GM20431 (cell line): Measurements from ENCODE around the gene RGMA.

Experiments
- in situ Hi-C: fragments of 300-500 bp; cut with MseI, MboI; formaldehyde crosslinking; loops from one replicate; pipeline ENCODE4 v1.15.0; 2020; ENCODE audit warnings: low sequenced_read_pairs; ENCODE audit not compliant: unreplicated experiment

Gene RGMA

DNA sequence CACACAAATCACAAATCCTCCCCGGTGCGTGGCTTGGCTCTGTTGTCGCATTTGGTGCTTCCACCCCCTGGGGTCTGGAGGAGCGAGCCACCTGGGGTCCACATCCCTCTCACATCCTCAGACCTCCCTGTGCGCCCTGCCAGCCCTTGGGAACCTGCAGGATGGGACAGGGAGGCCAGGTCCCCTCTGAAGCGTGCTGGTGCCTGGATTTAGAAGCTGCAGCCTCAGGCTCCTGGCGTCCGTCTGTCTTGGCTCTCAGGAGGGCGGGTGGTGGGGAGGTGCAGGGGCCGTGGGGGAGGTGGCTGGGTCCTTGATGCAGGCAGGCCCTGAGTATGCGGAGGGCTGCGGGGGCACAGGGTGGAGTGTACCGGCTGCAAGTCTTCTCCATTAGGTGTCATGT, 38.4 kb downstream of the RGMA start:
- in situ Hi-C loops, result no loop called here

DNA sequence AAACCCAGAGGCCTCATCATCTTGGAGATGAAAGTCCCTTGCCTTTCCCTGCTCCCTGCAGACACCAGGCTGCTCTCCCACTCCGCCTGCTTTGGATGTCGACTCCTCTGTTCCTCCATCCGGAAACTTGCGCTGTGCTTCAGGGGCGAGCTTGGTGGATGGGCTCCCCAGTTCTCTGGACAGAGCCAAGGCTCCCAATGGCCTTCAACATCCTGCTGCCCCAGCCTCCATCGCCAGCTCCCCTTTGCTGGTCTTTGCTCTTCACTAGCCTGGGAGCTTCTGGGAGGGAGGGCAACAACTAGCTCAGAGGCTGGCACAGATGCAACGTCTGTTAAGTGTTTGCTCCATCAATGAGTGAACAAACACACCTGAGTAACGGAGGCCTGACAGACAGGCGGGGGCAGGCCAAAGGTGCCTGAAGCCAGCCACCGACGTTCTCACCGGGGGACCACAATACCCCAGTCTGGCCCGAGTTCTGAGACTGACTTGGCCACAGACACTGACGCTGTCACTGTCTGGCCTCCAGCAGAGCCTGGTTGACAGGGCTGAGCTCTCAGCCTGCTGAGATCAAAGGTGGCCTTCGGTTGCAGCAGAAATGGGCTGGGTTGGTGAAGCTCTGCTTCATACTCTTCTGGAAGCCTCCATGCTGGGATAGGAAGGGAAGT, 39.0 kb downstream of the RGMA start:
- in situ Hi-C loops, result loop anchor here (25.0 kb wide), 1 partner anchor 1062 kb away; no protein-coding TSS in a partner anchor

DNA sequence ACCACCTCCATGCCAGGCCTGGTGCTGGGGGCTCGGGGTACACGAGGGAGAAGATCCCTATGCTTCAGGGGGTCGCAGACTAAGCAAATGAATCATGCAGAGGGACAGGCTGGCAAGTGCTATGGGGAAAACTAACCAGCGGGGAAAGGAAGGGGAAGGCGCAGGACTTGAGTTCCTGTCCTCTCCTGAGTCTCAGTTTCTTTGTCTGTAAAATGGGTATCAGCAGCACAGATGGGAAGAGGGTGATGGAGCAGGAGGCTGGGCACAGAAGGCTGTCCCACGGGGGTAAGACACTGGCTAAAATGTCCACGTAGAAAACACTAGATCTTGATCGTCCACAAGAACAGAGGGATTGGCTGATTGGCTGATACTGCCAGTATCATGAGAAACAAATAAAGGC, 39.8 kb downstream of the RGMA start:
- in situ Hi-C loops, result loop anchor here (25.0 kb wide), 1 partner anchor 1063 kb away; no protein-coding TSS in a partner anchor

DNA sequence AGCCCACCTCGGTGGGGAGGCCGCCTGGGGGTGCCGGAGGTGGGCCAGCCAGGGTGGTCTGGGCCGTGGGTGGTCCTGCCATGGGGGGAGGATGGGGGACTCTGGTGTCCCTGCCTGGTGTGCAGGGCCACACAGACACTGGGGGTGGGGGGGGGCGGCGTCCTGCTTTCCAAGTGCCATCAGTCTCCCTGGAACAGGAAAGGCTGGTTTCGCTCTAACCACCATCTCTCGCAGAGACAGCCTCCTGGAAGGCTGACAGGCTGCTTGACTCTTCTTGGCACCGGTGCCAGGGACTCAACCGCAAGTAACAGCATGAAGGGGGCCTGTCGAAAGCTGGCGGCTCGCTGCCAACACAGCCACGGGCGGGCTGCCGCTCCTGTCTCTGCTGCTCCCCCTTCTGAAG, 40.3 kb downstream of the RGMA start:
- in situ Hi-C loops, result loop anchor here (25.0 kb wide), 1 partner anchor 1064 kb away; no protein-coding TSS in a partner anchor

DNA sequence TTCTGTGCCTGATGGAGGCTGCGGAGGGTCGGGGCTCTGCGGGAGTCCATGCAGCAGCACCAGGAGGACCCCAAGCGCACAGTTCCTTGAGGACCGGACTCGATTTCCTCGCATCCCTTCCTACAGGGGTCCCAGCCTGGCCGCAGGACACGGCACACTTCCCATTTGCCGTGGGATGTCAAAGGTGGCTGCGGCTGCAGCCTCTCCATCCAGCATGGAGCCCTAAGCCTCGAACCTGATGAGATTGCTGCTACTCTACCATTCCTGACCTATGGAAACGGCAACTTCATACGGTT, 40.6 kb downstream of the RGMA start:
- in situ Hi-C loops, result loop anchor here (25.0 kb wide), 1 partner anchor 1064 kb away; no protein-coding TSS in a partner anchor

DNA sequence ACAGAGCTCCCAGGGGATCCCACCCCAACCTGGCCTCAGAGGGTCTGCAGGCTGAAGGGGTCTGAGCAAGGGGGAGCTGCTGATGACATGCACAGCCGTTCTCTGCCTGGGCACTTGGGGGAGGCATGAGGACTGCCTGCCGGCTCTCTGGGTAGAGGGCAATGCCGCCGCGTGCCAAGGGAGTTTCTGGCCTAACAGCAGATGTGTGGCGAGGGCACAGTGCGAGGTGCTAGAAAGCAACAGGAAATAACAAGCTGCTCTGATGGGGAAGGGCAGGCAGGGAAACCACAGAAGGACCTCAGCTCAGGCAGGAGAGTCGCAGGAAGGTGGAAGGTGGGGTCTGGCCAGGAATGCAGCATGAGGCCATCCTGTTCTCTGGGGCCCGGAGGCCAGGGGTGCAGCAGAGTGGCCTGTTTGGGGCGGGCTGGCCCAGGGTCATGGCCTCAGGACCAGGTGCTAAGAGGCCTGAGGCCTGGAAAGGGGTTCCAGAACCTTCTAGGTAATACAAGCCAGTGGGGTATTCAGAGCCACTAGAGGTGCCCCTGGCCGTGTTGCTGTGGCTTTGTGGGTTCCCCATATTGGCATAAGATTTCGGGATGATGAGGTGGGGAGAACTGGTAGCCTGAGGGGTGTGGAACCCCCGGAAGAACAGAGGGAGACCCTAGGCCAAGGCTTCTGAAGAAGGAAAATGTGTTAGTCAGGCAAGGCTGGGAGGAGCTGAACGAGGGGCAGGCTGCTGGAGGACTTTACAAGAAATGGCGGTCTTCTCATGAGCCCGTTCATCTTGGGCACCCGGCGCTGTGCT, 41.2 kb downstream of the RGMA start:
- in situ Hi-C loops, result loop anchor here (25.0 kb wide), 1 partner anchor 1064 kb away; no protein-coding TSS in a partner anchor

DNA sequence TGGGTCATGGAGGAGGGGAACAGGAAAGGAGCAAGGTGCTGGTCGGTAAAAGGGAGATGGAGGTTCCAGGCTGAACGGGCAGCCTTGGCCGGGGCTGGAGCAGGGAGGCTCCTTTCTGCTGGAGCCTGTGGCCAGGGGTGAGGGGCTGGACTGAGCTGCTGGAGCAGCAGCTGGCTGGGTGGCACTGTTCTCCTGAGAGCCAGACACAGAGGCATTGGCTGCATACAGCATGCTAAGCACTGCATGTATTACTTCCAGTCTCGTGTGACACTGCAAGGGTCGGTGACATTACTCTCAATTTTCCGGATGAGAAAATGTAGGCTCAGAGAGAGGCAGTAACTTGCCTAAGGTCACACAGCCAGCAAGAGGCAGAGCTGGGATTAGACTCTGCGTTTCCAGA, 42.3 kb downstream of the RGMA start:
- in situ Hi-C loops, result loop anchor here (25.0 kb wide), 1 partner anchor 1066 kb away; no protein-coding TSS in a partner anchor

DNA sequence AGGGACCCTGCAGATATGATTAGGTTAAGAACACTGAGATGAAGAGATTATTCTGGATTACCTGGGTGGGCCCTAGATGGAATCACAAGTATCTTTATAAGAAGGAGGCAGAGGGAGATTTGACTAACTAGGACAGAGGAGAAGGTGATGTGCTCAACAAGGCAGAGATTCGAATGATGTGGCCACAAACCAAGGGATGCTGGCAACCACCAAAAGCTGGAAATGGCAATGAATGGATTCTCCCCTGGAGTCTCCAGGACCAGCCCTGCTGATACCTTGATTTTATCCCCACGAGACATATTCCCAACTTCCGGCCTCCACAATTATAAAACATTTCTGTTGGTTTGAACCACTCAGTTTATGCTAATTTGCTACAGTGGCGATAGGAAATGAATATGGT, 42.9 kb downstream of the RGMA start:
- in situ Hi-C loops, result loop anchor here (25.0 kb wide), 1 partner anchor 1066 kb away; no protein-coding TSS in a partner anchor

DNA sequence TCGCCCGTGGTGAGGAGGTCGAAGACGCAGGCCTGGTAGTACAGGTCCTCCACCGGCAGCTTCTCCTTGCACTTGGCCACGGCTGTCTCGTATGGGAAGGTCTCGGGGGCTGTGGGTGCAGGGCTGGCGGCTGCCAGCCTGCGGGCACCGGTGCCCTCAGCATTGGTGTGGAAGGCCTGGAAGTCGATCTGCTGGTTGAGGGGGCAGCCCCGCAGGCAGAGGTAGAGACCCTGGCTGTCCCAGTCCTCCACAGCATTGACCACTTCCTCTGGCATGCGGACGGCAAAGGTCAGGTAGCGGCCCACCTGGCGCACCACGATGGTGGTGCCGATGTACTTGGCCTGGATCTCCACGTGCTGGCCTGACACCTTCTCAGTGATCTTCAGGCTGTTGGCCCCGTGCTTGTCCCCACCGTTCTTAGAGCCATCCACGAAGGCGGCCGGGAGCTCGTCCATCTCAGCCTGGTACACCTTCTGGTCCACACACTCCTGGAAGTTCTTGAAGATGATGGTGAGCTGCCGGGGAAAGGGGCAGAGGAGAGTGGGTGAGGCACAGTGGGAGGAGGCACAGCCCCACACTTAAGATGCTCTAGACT, 43.7 kb downstream of the RGMA start:
- in situ Hi-C loops, result loop anchor here (25.0 kb wide), 1 partner anchor 1067 kb away; no protein-coding TSS in a partner anchor

DNA sequence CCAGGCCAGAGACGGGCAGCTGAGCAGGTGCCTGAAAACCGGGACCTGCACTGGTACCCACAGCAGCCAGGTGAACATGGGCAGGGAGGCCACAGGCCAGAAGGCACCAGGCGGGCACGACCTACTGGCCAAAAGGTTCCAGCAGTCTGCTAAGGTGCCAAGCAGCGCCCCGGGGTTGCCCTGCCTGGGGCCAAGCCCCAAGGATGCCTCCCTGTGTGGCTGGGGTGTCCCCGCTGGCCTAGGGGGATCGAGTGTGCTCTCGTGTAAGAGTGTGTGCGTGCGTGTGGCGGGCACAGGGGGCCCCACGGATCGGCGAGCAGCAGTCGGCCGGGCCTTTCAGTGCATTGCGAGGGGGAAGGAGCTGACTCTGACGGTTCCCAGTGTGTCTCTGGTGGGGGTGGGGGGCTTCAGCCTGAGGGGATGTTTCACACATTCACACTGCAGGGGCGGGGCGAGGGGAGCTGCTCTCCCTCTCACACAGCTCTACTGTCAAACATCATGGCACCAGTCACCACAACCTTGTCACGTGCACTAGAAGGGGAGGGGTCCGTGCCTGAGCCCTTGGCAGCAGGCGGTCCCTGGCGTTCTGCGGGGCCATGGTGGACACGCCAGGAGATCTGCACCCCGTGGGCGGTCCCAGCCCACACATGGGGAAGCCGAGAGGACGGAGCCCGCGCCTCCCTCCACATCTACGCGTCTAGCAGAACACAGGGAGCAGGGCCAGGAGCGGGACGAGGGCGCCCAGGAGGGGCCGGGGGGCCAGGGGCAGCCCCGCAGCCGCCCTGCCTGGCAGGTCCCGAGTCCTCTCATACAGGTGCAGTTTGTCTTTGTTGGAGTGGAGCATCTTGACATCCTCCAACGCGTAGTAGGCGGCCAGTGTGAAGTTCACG, 44.5 kb downstream of the RGMA start:
- in situ Hi-C loops, result loop anchor here (25.0 kb wide), 1 partner anchor 1068 kb away; no protein-coding TSS in a partner anchor

DNA sequence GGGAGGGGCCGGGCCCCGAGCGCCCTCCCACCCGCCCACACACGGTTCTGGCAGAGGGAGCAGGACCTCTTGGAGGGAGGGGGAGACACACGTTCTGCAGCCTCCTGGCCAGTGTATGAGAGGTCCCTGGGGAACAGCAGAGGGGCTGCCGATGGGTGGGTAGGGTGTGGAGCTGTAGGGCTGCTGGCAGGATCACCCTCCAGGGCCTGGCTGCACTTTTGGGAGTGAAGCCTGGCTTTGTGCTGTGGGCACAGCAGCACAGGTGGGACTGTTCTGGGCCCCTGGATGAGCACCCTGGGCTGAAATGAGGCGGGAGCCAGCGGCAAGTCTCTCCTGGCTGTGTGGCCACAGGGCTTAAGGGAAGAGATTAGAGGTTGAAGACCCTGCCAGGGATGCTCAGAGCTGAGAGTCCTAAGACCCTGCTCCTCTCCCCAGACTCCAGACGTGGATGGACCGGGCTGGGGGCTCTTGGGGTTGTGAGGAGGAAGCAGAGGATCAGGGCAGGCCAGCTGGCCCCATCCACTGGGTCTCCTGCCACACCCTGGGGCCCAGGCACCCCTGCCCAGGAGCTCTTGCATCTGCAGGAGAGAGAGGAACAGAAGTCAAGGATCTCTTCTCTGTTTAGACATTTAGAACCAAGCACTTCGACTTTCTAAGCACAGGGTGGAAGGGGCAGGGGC, 45.2 kb downstream of the RGMA start:
- in situ Hi-C loops, result loop anchor here (25.0 kb wide), 1 partner anchor 1069 kb away; no protein-coding TSS in a partner anchor

DNA sequence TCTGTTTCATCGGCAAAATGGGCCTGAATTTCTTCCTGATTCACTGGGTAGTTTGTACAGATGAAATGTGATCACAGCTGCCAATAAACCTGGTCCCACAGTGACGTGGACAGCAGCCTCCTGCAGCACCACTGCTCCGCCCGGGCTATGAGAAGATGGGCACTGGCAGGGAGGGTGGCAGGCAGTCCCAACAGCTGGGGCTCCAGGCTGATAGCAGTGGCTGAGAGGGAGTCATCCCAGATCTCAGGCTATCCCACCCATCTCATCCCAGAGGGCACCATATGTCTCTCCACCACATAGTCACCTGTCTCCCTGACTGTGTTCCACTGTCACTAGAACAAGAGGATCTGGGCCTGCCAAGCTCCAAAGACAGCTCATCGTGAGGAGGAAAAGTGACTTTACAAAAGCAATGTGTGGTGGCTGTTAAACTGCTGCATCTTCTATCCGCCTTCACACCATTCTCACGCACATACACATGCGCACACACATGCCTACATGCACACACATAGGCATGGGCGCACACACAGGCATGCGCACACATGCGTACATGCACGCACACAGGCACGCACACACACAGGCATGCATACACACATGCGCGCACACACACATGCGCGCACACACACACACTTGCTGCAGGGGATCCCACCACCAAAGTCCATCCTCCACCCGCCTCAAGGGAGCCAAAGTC, 46.2 kb downstream of the RGMA start:
- in situ Hi-C loops, result loop anchor here (25.0 kb wide), 1 partner anchor 1069 kb away; no protein-coding TSS in a partner anchor

DNA sequence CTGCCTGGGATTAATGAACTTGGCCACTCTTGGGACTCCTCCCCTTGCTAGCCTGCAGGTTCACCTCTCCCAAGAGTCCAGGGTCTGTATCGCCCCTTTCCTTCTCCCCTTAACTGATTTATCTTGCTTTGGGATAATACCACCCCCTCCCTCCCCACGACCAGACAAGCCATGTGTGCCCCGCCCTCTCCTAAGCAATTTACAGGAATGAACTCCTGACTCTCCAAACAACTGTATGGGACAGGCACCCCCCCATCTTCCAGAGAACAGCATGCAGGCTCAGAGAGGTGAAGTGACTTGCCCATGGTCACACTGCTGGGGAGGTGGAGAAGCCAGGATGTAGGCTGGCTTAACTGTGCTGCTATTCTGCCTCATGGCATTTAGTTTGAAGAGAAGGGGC, 46.8 kb downstream of the RGMA start:
- in situ Hi-C loops, result loop anchor here (25.0 kb wide), 1 partner anchor 1070 kb away; no protein-coding TSS in a partner anchor

DNA sequence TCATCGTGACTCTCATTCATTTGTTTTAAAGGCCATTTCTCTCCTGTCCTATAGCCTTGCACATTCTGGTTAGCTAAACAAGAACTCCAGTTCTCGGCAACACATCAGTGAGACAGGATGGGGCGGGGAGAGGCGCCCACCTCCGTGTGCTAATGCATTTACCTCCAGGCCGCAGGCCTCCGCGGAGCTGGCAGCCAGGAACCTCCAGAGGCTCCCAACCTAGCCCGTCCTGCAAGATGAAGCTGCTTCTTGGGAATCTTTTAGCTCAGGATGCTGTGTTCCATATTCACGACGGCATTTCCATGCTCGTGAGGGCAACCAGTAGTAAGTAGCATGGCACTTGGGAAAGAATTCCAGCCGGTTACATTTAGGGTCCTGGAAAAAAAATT, 47.9 kb downstream of the RGMA start:
- in situ Hi-C loops, result loop anchor here (25.0 kb wide), 1 partner anchor 1071 kb away; no protein-coding TSS in a partner anchor

DNA sequence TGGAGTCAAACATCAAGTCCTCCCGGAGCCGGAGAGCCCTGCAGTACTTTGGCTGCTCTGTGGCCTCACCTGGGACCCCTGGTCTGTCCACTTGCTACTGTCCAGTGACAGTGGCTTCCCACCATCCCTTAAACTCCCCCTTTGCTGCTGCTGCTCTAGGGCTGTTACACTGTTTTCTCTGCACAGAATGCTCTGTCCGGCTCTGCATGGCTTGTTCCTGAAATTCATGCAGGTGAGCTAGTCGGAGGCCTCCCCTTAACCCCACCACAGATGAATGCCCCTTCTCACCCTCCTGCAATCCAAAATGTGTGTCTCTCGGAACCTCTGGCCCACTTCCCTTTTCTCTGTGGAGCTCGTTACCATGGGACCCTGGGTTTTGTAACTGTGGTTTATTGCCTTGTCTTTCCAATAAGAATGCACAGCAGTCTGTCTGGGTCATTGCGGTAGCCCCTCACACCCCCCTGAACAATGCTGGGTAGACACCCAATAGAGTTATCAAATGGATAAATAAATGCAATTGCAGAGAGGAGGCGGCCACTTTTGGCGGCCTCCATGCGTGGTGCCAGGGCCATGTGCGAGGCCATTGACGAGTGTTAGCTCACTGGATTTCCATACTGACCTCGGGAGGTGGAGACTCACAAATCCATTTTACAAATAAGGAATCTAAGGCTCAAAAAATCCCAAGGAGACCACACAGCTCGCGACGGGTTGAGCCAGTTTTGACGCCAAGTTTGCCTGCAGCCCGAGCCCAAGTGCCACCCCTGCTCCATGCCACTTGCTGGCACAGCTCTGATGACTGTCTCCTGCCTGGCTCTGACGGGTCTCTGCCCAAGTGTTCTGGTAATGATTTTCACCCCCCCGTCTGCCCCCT, 48.5 kb downstream of the RGMA start:
- in situ Hi-C loops, result loop anchor here (25.0 kb wide), 1 partner anchor 1072 kb away; no protein-coding TSS in a partner anchor

DNA sequence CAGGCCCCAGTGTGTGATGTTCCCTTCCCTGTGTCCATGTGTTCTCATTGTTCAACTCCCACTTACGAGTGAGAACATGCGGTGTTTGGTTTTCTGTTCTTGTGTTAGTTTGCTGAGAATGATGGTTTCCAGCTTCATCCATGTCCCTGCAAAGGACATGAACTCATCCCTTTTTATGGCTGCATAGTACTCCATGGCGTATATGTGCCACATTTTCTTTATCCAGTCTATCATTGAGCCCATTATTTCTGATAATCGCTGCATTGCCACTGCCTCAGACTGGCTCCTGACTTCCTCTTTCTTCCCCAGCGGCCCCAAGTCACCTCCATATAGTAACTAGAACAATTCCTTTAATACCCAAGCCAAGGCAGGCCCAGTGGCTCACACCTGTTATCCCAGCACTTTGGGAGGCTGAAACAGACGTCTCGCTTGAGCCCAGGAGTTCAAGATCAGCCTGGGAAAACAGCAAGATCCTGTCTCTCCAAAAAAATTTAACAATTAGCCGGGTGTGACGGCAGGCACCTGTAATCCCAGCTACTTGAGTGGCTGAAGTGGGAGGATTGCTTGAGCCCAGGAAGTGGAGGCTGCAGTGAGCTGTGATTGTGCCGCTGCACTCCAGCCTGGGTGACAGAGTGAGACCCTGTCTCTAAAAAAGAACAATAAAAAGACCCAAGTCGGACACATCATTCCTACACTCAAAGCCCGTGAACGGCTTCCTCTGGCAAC, 49.3 kb downstream of the RGMA start:
- in situ Hi-C loops, result loop anchor here (25.0 kb wide), 1 partner anchor 1073 kb away; no protein-coding TSS in a partner anchor
